Measurements from ENCODE around the gene UEVLD. TPM values are rescaled to one million over a fixed set of nuclear protein-coding genes. Genes with fewer than 3 reads are reported as not detected.

Gene UEVLD
- polyA plus RNA-seq (2011; rRNA removed) (36.7 and 41.2 TPM in 2 replicates), polyA plus RNA-seq (2017; fragmentation: RNase III; extraction: RNeasy Plus Mini Kit Qiagen cat#74134 plus additional on column Dnase treatment) (30.6 to 36.5 TPM (median 34.7 TPM) in 3 replicates), polyA minus RNA-seq (2011; rRNA and poly(A)+ RNA removed) (16.7 and 18.5 TPM in 2 replicates)
- polyA plus RNA-seq (2012; cell fraction: cytosol; rRNA removed): 9.2 and 9.4 TPM in 2 replicates
- 4.5 and 7.6 TPM in 2 replicates for polyA plus RNA-seq (2012; cell fraction: nucleus; rRNA removed)

GRCh38 chr11:18588297-18589252 is at the start of gene UEVLD:
TSS of gene UEVLD (minus strand) at chr11:18588734. CDS start at chr11:18588654, 80 bp downstream.
- ATAC-seq: peak; percentile 96
- TF ChIP-seq, protein P1, sequence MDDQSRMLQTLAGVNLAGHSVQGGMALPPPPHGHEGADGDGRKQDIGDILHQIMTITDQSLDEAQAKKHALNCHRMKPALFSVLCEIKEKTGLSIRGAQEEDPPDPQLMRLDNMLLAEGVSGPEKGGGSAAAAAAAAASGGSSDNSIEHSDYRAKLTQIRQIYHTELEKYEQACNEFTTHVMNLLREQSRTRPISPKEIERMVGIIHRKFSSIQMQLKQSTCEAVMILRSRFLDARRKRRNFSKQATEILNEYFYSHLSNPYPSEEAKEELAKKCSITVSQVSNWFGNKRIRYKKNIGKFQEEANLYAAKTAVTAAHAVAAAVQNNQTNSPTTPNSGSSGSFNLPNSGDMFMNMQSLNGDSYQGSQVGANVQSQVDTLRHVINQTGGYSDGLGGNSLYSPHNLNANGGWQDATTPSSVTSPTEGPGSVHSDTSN (IDR thresholded peaks at IDR 0.05): peak; percentile 69; the same call in 1 of the 2 replicates
- TF ChIP-seq HES2 (IDR thresholded peaks at IDR 0.05): no peak
- TF ChIP-seq HOXB13 (CRISPR knock-in tag; IDR thresholded peaks at IDR 0.05; ENCODE audit: low read depth): no peak
- no peak for TF ChIP-seq ZC3H11A (IDR thresholded peaks at IDR 0.05)
- TF ChIP-seq TFCP2L1 (CRISPR knock-in tag; IDR thresholded peaks at IDR 0.05): no peak
- no peak for TF ChIP-seq NPAS2 (CRISPR knock-in tag; IDR thresholded peaks at IDR 0.05; ENCODE audit: borderline replicate concordance)
- TF ChIP-seq ZSCAN20 (CRISPR knock-in tag; IDR thresholded peaks at IDR 0.05): no peak
- TF ChIP-seq GATA3 (IDR thresholded peaks at IDR 0.05; ENCODE audit: borderline replicate concordance): peak; percentile 47; the same call in 1 of the 2 replicates
- TF ChIP-seq KDM5A (IDR thresholded peaks at IDR 0.05): peak; percentile 21; the same call in 1 of the 2 replicates
- peak; percentile 84 for TF ChIP-seq POLR2A (IDR thresholded peaks at IDR 0.05; ENCODE audit: low read length)
- TF ChIP-seq EHMT2 (IDR thresholded peaks at IDR 0.05; ENCODE audit: low read depth): no peak
- TF ChIP-seq JUN (IDR thresholded peaks at IDR 0.05): peak; percentile 63 to 82; a peak in 3 of 5 replicates
- TF ChIP-seq SREBF2 (IDR thresholded peaks at IDR 0.05): no peak
- TF ChIP-seq, protein P2, sequence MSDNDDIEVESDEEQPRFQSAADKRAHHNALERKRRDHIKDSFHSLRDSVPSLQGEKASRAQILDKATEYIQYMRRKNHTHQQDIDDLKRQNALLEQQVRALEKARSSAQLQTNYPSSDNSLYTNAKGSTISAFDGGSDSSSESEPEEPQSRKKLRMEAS (IDR thresholded peaks at IDR 0.05): peak; percentile 87
- TF ChIP-seq HOXA7 (CRISPR knock-in tag; IDR thresholded peaks at IDR 0.05): no peak; the same call in 1 of the 2 replicates
- TF ChIP-seq MYC (IDR thresholded peaks at IDR 0.05; ENCODE audit: borderline replicate concordance, low read length): 0 out of 2 replicates have a peak, but pooled peaks have one; percentile 36
- TF ChIP-seq TP53 (CRISPR knock-in tag; IDR thresholded peaks at IDR 0.05): 0 out of 2 replicates have a peak, but pooled peaks have one; percentile 13
- peak; percentile 76; the same call in 1 of the 2 replicates for TF ChIP-seq PHF8 (IDR thresholded peaks at IDR 0.05; ENCODE audit: borderline replicate concordance, low read depth)
- TF ChIP-seq, protein P3, sequence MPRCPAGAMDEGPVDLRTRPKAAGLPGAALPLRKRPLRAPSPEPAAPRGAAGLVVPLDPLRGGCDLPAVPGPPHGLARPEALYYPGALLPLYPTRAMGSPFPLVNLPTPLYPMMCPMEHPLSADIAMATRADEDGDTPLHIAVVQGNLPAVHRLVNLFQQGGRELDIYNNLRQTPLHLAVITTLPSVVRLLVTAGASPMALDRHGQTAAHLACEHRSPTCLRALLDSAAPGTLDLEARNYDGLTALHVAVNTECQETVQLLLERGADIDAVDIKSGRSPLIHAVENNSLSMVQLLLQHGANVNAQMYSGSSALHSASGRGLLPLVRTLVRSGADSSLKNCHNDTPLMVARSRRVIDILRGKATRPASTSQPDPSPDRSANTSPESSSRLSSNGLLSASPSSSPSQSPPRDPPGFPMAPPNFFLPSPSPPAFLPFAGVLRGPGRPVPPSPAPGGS (IDR thresholded peaks at IDR 0.05): peak; percentile 92; the same call in 2 of the 3 replicates
- Histone ChIP-seq H3K4me3 (peak within 1 kb of the TSS; percentile 63), H3K9me3 (no peaks in the 10 kb centered on the region), H3K4me1 (peaks cover 25% of the 10 kb centered on the region; the same call in 1 of the 3 replicates), H3K27ac (peak within 1 kb of the TSS; percentile 88 to 96), H3K4me2 (peak within 1 kb of the TSS; percentile 87)
- FAIRE-seq: no peak
- ChIA-PET CTCF (interaction anchor here (0.6 to 2.0 kb wide), 3 partner anchors 10 to 260 kb away, joined by 3 to 7 read pairs (median 3); no protein-coding TSS in a partner anchor), POLR2A (interaction anchor here (1.0 to 1.7 kb wide), 4 partner anchors 9 to 194 kb away, joined by 4 to 13 read pairs (median 7); partner anchors contain the start of genes LDHA and SPTY2D1)
- WGBS (ENCODE audit: missing lambda C conversion rate): 1% methylated on average over 24 of the region's 50 CpGs
- peak; percentile 93 to 97 for DNase-seq (ENCODE audit: low read depth in 1 of 2, low spot score in 1 of 2)

Measured in A549 (cell line).